ENCODE results near the gene SOX18. TPM values are rescaled to one million over a fixed set of nuclear protein-coding genes. Genes with fewer than 3 reads are reported as not detected.

Gene SOX18
- total RNA-seq, 1 experiment from 2014 or later = not detected

GRCh38 chr20:64052987-64053840 is 3.8 kb upstream of the SOX18 start:
- no peak for DNase-seq (ENCODE audit: low spot score)

GRCh38 chr20:64052326-64052722 is 2.9 kb upstream of the SOX18 start:
- no peak for DNase-seq (ENCODE audit: low spot score)

GRCh38 chr20:64051561-64052325 is 2.3 kb upstream of the SOX18 start:
- no peak for DNase-seq (ENCODE audit: low spot score)

GRCh38 chr20:64051033-64051452 is 1.6 kb upstream of the SOX18 start:
- DNase-seq (ENCODE audit: low spot score) = no peak

GRCh38 chr20:64050261-64051032 is 1.0 kb upstream of the SOX18 start:
- DNase-seq (ENCODE audit: low spot score) = no peak

GRCh38 chr20:64049878-64050260 is 430 bp upstream of the SOX18 start:
- DNase-seq (ENCODE audit: low spot score) = no peak

- DNase-seq (ENCODE audit: low spot score) = no peak
Observed at GRCh38 chr20:64048402-64049044, 916 bp downstream of the SOX18 start.

- no peak for DNase-seq (ENCODE audit: low spot score)
Observed at GRCh38 chr20:64047968-64048401, 1.5 kb downstream of the SOX18 start.

- DNase-seq (ENCODE audit: low spot score) = no peak
Observed at GRCh38 chr20:64047046-64047389, 2.4 kb downstream of the SOX18 start.

GRCh38 chr20:64045346-64046011 is 4.0 kb downstream of the SOX18 start:
- no peak for DNase-seq (ENCODE audit: low spot score)

GRCh38 chr20:64044484-64045247 is 4.8 kb downstream of the SOX18 start:
- no peak for DNase-seq (ENCODE audit: low spot score)

- no peak for DNase-seq (ENCODE audit: low spot score)
Observed at GRCh38 chr20:64043768-64044167, 5.7 kb downstream of the SOX18 start.

GRCh38 chr20:64042054-64042781 is 7.2 kb downstream of the SOX18 start:
- no peak for DNase-seq (ENCODE audit: low spot score)

- DNase-seq (ENCODE audit: low spot score) = no peak
Observed at GRCh38 chr20:64041781-64042053, 7.7 kb downstream of the SOX18 start.

GRCh38 chr20:64041040-64041780 is 8.2 kb downstream of the SOX18 start:
- no peak for DNase-seq (ENCODE audit: low spot score)

- DNase-seq (ENCODE audit: low spot score) = no peak
Observed at GRCh38 chr20:64040231-64041039, 9.0 kb downstream of the SOX18 start.

GRCh38 chr20:64039293-64040160 is 9.9 kb downstream of the SOX18 start:
- no peak for DNase-seq (ENCODE audit: low spot score)

Data from HT-29 (cell line).